Neural crest cell (in vitro differentiated cells): Measurements from ENCODE around the gene PYGM. TPM values are rescaled to one million over a fixed set of nuclear protein-coding genes. Genes with fewer than 3 reads are reported as not detected.

ENCODE experiments used
- DNase-seq: peaks from one replicate; pipeline ENCODE4 v3.0.0; 2021; ENCODE audit warnings: low read depth, mixed read lengths, low spot score
- H3K27ac Mint-ChIP-seq: one replicate; pipeline ENCODE4 v1.8.0; 2021; ENCODE audit warnings: mild to moderate bottlenecking, mixed read lengths; ENCODE audit not compliant: unreplicated experiment
- H3K27me3 Mint-ChIP-seq: 2 replicates; pipeline ENCODE4 v1.8.0; 2021; ENCODE audit warnings: low read depth, mild to moderate bottlenecking, mixed read lengths
- H3K36me3 Mint-ChIP-seq: 2 replicates; pipeline ENCODE4 v1.8.0; 2021; ENCODE audit warnings: low read depth, mild to moderate bottlenecking, mixed read lengths
- H3K4me1 Mint-ChIP-seq: 2 replicates; pipeline ENCODE4 v1.8.0; 2021; ENCODE audit warnings: mixed read lengths
- H3K4me3 Mint-ChIP-seq: one replicate; pipeline ENCODE4 v1.8.0; 2021; ENCODE audit warnings: mild to moderate bottlenecking, mixed read lengths
- H3K9me3 Mint-ChIP-seq: 2 replicates; pipeline ENCODE4 v1.8.0; 2021; ENCODE audit warnings: mixed read lengths
- total RNA-seq: library from RNA; stranded (reverse); gene quantifications from 2 replicates; pipeline ENCODE4 v1.2.1, GENCODE V29; 2021
- TF ChIP-seq, protein P1 (sequence below): fragments of 200-600 bp; sonication (generic); conservative IDR thresholded peaks from 2 replicates; pipeline ENCODE4 v1.5.0; 2021; ENCODE audit warnings: antibody characterized with exemption, mild to moderate bottlenecking

The PYGM gene
- total RNA-seq, 1 donor from 2014 or later = 1.2 TPM

DNA sequence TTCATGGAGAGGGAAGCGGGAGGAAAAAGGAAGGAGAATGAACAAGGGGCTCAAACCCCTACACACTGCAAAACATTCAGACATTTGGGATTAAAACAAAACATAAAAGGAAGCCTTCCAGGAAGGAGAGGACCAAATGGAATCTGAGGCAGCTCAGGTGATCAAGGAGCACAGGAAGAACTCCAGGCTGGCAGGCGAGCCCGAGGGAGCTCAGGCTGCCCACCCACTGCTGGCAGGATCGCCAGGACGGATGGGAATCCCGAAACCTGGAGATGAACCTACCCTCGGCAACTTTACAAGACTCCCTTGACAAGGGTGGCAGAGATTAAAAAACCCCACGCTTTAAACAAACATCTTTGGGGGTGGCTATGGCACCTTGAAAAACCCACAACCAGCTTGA is 5.0 kb upstream of the PYGM start:
- peak overlapping the region; percentile 83 for H3K27ac Mint-ChIP-seq

DNA sequence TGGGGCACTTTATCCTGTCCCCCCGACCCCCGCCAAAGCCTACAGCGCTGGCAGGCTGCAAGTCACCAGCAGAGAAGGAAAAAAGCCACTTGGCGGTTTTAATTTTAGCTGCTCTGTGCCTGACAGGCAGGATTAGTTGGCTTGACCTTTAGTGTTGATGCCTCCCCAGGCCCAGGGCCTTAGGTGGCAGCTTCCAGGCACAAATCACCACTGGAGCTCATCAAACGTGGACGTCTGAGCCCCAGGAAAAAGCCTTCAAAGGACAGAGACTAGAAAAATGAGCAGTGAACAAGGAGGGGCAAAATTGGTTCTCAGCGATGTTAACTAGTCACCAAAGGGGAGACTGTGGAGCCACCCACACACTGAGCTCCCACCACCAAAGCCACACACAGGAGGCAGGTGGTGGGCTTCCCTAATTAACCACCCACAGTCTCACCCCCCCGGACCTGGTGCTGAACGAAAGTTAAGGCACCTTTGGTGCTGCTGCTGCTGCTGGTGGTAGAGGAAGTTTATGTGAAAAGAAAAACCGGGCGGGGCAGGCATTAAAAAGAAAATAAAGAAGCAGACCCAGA is 4.4 kb upstream of the PYGM start:
- peak overlapping the region; percentile 32 for H3K4me3 Mint-ChIP-seq

More for the DNA sequence above, 5.0 kb upstream of the PYGM start:
- Mint-ChIP-seq H3K4me3 (peak overlapping the region; percentile 47), H3K9me3 (no peaks in the 10 kb centered on the region), H3K4me1 (peaks cover 66% of the 10 kb centered on the region), H3K36me3 (peaks cover 49% of the 10 kb centered on the region), H3K27me3 (peaks cover 24% of the 10 kb centered on the region)
- TF ChIP-seq, protein P1, sequence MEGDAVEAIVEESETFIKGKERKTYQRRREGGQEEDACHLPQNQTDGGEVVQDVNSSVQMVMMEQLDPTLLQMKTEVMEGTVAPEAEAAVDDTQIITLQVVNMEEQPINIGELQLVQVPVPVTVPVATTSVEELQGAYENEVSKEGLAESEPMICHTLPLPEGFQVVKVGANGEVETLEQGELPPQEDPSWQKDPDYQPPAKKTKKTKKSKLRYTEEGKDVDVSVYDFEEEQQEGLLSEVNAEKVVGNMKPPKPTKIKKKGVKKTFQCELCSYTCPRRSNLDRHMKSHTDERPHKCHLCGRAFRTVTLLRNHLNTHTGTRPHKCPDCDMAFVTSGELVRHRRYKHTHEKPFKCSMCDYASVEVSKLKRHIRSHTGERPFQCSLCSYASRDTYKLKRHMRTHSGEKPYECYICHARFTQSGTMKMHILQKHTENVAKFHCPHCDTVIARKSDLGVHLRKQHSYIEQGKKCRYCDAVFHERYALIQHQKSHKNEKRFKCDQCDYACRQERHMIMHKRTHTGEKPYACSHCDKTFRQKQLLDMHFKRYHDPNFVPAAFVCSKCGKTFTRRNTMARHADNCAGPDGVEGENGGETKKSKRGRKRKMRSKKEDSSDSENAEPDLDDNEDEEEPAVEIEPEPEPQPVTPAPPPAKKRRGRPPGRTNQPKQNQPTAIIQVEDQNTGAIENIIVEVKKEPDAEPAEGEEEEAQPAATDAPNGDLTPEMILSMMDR = no peak
- no peak for DNase-seq

DNA sequence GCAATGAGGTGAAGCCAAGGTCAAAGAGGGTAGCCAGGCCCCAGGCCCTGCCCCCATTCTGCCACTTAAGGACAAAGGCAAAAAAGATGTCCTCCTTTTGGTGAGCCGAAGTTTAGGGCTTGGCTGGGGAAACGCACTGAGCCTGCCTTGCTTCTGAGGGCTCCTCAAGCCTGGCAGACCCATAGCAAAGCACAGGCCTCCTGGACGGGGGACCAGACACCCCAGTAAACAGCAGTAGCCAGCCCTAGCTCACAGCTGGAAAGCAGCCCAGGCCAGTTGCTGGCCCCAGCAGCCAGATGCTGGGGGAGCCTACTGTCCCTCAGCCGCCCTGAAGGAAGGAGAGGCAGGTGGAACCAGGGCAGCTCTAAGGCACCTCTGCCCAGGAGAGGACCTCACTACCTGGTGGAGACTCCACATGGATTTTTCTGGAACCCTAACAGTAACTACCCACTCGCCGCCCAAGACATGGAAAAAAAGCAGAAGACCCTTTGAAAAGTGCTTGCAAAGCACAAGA is 3.8 kb upstream of the PYGM start:
- Mint-ChIP-seq H3K4me3 (peak overlapping the region; percentile 32), H3K4me1 (peaks cover 68% of the 10 kb centered on the region), H3K9me3 (no peaks in the 10 kb centered on the region), H3K27me3 (peaks cover 30% of the 10 kb centered on the region), H3K27ac (no peak overlapping the region), H3K36me3 (peaks cover 37% of the 10 kb centered on the region)
- no peak for DNase-seq
- TF ChIP-seq, protein P1 = no peak

More for the DNA sequence above, 4.4 kb upstream of the PYGM start:
- Mint-ChIP-seq H3K4me1 (peaks cover 68% of the 10 kb centered on the region), H3K36me3 (peaks cover 43% of the 10 kb centered on the region), H3K27ac (no peak overlapping the region), H3K9me3 (no peaks in the 10 kb centered on the region), H3K27me3 (peaks cover 30% of the 10 kb centered on the region)
- TF ChIP-seq, protein P1 = no peak
- no peak for DNase-seq

DNA sequence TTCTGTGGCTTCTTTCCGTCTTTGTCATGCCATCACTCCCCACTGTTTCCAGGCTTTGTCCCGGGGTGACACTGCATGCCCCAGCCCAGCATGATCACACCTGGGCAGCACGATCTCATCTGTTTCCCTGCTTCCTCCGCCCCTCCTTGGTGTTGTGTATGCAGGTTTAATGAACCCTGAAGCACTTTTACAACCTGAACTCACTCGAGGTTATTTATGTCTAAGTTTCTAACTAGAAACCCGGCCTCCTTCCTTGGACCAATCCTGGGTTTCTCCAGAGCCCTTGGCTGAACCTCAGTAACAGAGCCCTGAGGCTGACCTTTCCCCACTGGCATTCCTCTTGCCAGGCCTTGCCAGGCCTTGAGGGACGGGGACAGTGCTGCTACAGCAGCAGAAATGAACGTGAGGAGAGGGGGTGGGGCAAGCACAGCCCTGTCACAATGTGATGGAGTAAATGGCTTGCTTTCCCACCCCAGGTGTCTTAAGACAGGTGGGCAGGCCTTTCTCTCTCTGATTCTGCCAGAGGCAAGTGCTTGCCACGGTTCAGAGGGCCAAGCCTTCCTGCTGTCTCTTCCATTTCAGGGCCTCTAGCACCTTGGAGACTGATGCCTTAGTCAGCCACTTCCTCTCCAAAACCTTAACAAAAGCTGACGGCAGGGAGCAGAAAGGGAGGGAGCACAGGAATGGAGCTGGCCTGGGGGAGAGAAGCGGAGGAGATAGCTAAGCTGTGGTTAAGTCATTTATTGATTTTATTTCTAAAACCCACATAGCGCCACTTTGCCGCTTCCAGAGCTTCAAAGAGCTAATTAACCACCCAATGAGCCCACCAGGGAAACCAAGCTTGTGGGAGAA is 3.1 kb upstream of the PYGM start:
- peaks cover 32% of the 10 kb centered on the region for H3K36me3 Mint-ChIP-seq
- H3K9me3 Mint-ChIP-seq = no peaks in the 10 kb centered on the region
- peaks cover 30% of the 10 kb centered on the region for H3K27me3 Mint-ChIP-seq
- peak overlapping the region; percentile 54 for H3K27ac Mint-ChIP-seq
- TF ChIP-seq, protein P1 = no peak
- no peak for DNase-seq
- peaks cover 64% of the 10 kb centered on the region for H3K4me1 Mint-ChIP-seq
- peak overlapping the region; percentile 32 for H3K4me3 Mint-ChIP-seq

DNA sequence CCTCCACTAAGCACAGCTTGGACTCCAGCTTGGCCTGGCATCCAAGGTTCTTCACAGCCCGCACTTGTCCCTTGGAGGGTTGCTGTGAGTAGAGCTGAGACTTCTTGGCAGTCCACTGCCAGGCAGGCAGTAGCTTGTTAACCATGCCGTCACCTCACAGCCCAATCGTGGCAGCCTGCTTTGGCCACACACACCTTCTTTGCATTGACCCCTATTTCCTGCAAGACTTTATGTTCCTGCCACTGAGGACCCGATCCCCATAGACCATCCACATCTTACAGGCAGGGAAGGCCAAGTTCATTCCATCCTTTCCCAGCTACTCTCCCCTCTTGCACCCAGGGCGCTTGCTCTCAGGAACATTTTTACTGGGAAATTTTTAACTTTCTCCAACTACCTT is 2.5 kb upstream of the PYGM start:
- peak overlapping the region; percentile 77 for H3K4me3 Mint-ChIP-seq
- H3K36me3 Mint-ChIP-seq = peaks cover 26% of the 10 kb centered on the region
- no peak for DNase-seq
- peaks cover 30% of the 10 kb centered on the region for H3K27me3 Mint-ChIP-seq
- TF ChIP-seq, protein P1 = no peak
- peaks cover 60% of the 10 kb centered on the region for H3K4me1 Mint-ChIP-seq
- H3K9me3 Mint-ChIP-seq = no peaks in the 10 kb centered on the region
- H3K27ac Mint-ChIP-seq = no peak overlapping the region
